Uterus (tissue), 3 donors: Measurements from ENCODE around the gene TARP.
A peak's percentile ranks its signal among the peaks of the same experiment; 100 is the strongest.

ENCODE experiments used
- DNase-seq, 2 donors: peaks; one replicate each; pipeline ENCODE4 v3.0.0-alpha.2; 2019 to 2020
- H3K27ac ChIP-seq, 2 donors: fragments of 200-600 bp; sonication (generic); 1 replicate in 1 of 2; 2 replicates in 1 of 2; pipeline ENCODE4 v1.5.1; 2016 to 2018
- H3K27me3 ChIP-seq, 2 donors: fragments of 200-600 bp; sonication (generic); one replicate each; pipeline ENCODE4 v1.5.1; 2018 to 2019; ENCODE audit warnings: control low read depth in 1 of 2
- H3K36me3 ChIP-seq, 2 donors: fragments of 200-600 bp; sonication (generic); one replicate each; pipeline ENCODE4 v1.5.1; 2019; ENCODE audit warnings: control low read depth in 1 of 2
- H3K4me1 ChIP-seq, 2 donors: fragments of 200-600 bp; sonication (generic); one replicate each; pipeline ENCODE4 v1.5.1; 2018 to 2019; ENCODE audit warnings: control low read depth in 1 of 2
- H3K4me3 ChIP-seq, 2 donors: fragments of 200-600 bp; sonication (generic); 1 replicate in 1 of 2; 2 replicates in 1 of 2; pipeline ENCODE4 v1.5.1; 2018 to 2019; ENCODE audit warnings: mild to moderate bottlenecking in 1 of 2
- H3K9me3 ChIP-seq, 2 donors: fragments of 200-600 bp; sonication (generic); one replicate each; pipeline ENCODE4 v1.5.1; 2019; ENCODE audit warnings: control low read depth in 1 of 2
- POLR2A ChIP-seq, 2 donors: fragments of 450-650 bp; IDR thresholded peaks; one replicate each; pipeline ENCODE4 v1.6.1; 2016; ENCODE audit warnings: antibody characterized with exemption in 2 of 2, mild to moderate bottlenecking in 1 of 2, moderate library complexity in 1 of 2
- intact Hi-C: fragments of 100-400 bp; cut with DNase I; formaldehyde crosslinking; loops from one replicate; pipeline ENCODE4 v1.15.1; 2023; ENCODE audit warnings: low total_unique reads
- TF ChIP-seq, protein P1 (sequence below), 4 experiments: fragments of 200-600 bp in 2 of 4; fragments of 450-650 bp in 2 of 4; sonication (generic) in 2 of 4; IDR thresholded peaks; one replicate each; pipeline ENCODE4 v1.5.1; 2016 to 2019; ENCODE audit warnings: antibody characterized with exemption in 4 of 4, mild to moderate bottlenecking in 2 of 4, moderate library complexity in 1 of 4
- donor health status: DM: yes; HTN: yes; CAD: no.

TARP gene

DNA sequence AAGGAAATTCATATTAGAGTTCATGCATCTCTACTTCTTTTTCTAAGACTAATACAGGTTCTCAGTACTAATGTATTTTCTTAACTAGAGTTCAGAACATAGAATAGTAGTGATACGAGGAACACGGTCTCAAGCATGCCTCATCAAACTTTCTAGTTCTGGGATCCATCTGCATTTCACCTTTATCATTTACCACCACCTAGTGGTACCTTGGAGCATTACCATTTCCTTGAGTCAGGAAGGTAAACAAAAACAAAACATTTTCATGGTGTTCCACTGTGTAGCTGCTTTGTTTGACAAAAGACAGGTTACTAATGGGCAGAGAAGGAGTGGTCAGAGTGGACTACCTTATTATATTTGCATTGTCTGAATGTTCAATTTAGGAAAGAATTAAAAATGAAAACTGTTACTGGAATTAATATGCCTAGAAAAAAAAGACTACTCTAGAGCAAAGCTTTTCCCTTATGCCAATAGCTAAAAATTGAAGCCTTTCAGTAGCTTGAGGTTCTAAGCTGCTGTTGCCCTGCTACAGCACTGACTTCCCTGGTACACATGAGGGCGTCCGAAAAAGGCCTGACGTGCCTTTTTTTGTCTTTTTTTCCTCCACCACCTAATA lies 50.8 kb downstream of the TARP start:
- Histone ChIP-seq H3K36me3 (no peaks in the 10 kb centered on the region), H3K27me3 (no peaks in the 10 kb centered on the region), H3K4me1 (no peaks in the 10 kb centered on the region), H3K4me3 (no peak overlapping the region), H3K9me3 (no peaks in the 10 kb centered on the region), H3K27ac (peak overlapping the region in 1 of 2 donors; percentile 63)
- peak in 1 of 2 donors; percentile 40 for DNase-seq
- TF ChIP-seq, protein P1, sequence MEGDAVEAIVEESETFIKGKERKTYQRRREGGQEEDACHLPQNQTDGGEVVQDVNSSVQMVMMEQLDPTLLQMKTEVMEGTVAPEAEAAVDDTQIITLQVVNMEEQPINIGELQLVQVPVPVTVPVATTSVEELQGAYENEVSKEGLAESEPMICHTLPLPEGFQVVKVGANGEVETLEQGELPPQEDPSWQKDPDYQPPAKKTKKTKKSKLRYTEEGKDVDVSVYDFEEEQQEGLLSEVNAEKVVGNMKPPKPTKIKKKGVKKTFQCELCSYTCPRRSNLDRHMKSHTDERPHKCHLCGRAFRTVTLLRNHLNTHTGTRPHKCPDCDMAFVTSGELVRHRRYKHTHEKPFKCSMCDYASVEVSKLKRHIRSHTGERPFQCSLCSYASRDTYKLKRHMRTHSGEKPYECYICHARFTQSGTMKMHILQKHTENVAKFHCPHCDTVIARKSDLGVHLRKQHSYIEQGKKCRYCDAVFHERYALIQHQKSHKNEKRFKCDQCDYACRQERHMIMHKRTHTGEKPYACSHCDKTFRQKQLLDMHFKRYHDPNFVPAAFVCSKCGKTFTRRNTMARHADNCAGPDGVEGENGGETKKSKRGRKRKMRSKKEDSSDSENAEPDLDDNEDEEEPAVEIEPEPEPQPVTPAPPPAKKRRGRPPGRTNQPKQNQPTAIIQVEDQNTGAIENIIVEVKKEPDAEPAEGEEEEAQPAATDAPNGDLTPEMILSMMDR (IDR thresholded peaks at IDR 0.05): peak; percentile 91 to 94 (median 92)
- no peak for TF ChIP-seq POLR2A (IDR thresholded peaks at IDR 0.05)
- intact Hi-C loops: loop anchor here (10.0 kb wide), 2 partner anchors 118 to 318 kb away; no protein-coding TSS in a partner anchor

DNA sequence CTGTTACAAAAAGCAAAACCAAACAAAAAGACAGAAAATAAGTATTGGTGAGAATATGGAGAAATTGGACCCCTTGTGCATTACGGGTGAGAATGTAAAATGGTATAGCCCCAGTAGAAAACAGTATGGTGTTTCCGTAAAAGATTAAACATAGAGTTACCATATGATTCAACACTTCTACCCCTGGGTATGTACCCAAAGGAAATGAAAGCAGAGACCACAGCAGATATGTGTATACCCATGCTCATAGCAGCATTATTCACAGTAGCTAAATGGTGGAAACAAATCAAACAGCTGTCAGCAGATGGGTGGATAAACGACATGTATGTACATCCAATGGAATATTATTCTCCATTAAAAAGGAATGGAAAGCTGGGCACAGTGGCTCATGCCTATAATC lies 53.0 kb downstream of the TARP start:
- Histone ChIP-seq H3K36me3 (no peaks in the 10 kb centered on the region), H3K4me3 (no peak overlapping the region), H3K27me3 (no peaks in the 10 kb centered on the region), H3K4me1 (no peaks in the 10 kb centered on the region), H3K27ac (no peak overlapping the region), H3K9me3 (no peaks in the 10 kb centered on the region)
- DNase-seq: no peak
- TF ChIP-seq, protein P1 (IDR thresholded peaks at IDR 0.05): no peak
- no peak for TF ChIP-seq POLR2A (IDR thresholded peaks at IDR 0.05)
- intact Hi-C loops: loop anchor here (10.0 kb wide), 2 partner anchors 116 to 316 kb away; no protein-coding TSS in a partner anchor

DNA sequence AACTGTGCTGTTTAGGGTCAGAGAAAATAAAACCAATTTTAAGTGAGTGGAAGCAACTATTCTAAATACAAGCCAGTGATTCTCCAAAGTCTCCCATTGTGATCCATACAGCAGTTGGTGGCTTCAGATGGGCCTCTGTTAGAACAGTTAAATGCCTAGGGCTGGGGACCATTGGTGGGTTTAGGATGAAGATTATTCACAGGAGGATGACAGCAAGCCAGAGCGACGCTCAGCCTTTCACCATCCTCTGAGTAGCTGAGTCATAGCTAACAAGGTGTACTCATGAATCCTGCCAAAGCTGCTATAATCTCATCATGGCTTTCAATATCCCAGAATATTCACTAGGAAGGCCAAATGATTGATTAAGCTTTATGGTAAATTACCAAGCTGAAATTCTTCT lies 55.8 kb downstream of the TARP start:
- TF ChIP-seq, protein P1 (IDR thresholded peaks at IDR 0.05): no peak
- no peak for TF ChIP-seq POLR2A (IDR thresholded peaks at IDR 0.05)
- Histone ChIP-seq H3K36me3 (no peaks in the 10 kb centered on the region), H3K4me1 (no peaks in the 10 kb centered on the region), H3K4me3 (no peak overlapping the region), H3K27me3 (no peaks in the 10 kb centered on the region), H3K9me3 (no peaks in the 10 kb centered on the region), H3K27ac (no peak overlapping the region)
- intact Hi-C loops: no loop called here
- DNase-seq: no peak

DNA sequence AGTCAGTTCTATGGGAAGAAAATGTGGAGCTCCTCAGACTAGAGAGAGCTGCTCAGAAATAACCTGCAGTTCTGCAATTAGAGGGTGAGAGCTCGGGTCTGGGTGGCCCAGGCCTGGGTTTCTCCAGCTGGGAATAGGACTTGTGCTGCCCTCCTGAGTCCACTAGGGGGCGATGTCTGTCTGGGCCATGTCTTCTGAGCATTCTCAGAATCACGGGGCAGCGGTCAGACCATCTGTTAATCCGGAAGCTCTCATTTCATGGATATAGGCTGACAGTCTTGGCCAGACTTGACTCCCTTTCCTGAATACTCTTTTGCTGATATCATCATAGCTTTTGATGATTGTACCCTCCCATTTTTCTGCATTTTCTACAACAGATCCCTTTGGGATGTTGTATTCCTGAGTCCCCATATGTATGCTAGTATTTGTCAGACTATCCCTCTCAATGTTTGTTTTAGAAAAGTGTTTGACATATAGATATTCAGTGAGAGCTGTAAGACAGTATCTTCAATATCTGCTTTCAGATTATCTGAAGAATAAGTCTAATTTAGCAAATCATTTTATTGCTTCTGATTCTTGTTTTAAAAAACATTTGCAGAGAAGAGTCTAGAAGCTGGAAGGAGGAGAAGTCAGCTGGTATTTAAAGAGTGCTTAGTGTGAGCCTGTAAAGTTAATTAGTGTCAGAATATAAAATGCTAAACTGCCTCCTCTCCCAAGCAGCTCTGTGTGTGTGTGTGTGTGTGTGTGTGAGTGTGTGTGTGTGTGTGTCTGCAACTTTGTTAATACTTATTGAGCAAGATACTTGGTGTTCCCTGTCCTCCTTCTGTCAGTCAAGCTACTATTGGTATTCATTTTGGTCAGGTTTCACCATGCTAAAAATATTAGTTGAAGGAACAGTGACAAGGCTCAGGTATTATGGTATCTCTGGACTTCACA lies 57.4 kb downstream of the TARP start:
- peak in 1 of 2 donors; percentile 10 for TF ChIP-seq POLR2A (IDR thresholded peaks at IDR 0.05)
- TF ChIP-seq, protein P1 (IDR thresholded peaks at IDR 0.05): peak; percentile 81 to 91 (median 86)
- peak overlapping the region; percentile 37 to 61 for H3K27ac ChIP-seq
- H3K4me1 ChIP-seq: peaks cover 0 to 6% of the 10 kb centered on the region in 2 donors
- H3K36me3 ChIP-seq: no peaks in the 10 kb centered on the region
- no peaks in the 10 kb centered on the region for H3K27me3 ChIP-seq
- peak; percentile 68 to 80 for DNase-seq
- no peaks in the 10 kb centered on the region for H3K9me3 ChIP-seq
- intact Hi-C loops: no loop called here
- H3K4me3 ChIP-seq: no peak overlapping the region

DNA sequence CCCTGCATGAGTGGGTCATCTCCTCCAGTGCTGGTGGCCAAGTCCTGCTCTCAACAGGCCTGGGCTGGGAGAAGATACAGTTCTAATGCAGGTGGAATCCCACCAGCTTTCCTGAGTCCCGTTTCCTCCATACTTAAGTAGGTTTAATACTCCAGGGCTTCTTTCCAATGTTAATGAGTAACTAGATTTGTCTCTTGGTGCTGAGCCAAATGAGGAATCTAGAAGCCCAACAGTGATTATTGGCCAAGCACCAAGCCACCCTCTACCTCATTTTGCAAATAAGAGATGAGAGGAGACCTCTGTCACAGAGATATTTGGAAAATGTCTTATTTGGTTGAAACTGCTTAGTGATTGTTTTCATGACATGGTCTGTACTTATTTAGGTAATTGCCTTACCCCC lies 58.3 kb downstream of the TARP start:
- Histone ChIP-seq H3K27me3 (no peaks in the 10 kb centered on the region), H3K36me3 (no peaks in the 10 kb centered on the region), H3K4me1 (peaks cover 0 to 6% of the 10 kb centered on the region in 2 donors), H3K4me3 (no peak overlapping the region), H3K27ac (peak overlapping the region in 1 of 2 donors; percentile 37), H3K9me3 (no peaks in the 10 kb centered on the region)
- intact Hi-C loops: no loop called here
- DNase-seq: no peak
- TF ChIP-seq, protein P1 (IDR thresholded peaks at IDR 0.05): no peak
- TF ChIP-seq POLR2A (IDR thresholded peaks at IDR 0.05): no peak
